Measurements from ENCODE around the gene RPL27A.

The RPL27A gene

GRCh38 chr11:8682303-8683114 is at the start of gene RPL27A, which contains the start of gene TRIM66:
Gene RPL27A, plus strand, starts transcription at chr11:8682792. Its CDS starts 22 bp downstream, at chr11:8682814.
Gene TRIM66, minus strand, starts transcription at chr11:8682665. Its CDS starts 10,391 bp downstream, at chr11:8672274.
- POLR2A ChIA-PET (ENCODE audit: low non-redundant PET): interaction anchor here (0.6 to 1.8 kb wide), 11 partner anchors 11 to 188 kb away, joined by 3 to 10 read pairs (median 4); partner anchors contain the start of gene STK33
- CTCF ChIA-PET: interaction anchor here (0.5 to 1.7 kb wide), 3 partner anchors 98 to 490 kb away, joined by 3 to 4 read pairs (median 3); no protein-coding TSS in a partner anchor
- peak; percentile 89 for DNase-seq (ENCODE audit: low spot score)
- peak within 1 kb of the TSS; percentile 90 for H3K27ac ChIP-seq
- no peak for TF ChIP-seq CTCF (conservative IDR thresholded peaks at IDR 0.05; ENCODE audit: low read depth)

GRCh38 chr11:8634498-8634897 is 48.1 kb upstream of the RPL27A start:
- no peak for TF ChIP-seq CTCF (conservative IDR thresholded peaks at IDR 0.05; ENCODE audit: low read depth)

GRCh38 chr11:8636127-8636526 is 46.5 kb upstream of the RPL27A start:
- no peak overlapping the region for H3K27ac ChIP-seq
- TF ChIP-seq CTCF (conservative IDR thresholded peaks at IDR 0.05; ENCODE audit: low read depth): no peak
- DNase-seq (ENCODE audit: low spot score): no peak
- POLR2A ChIA-PET (ENCODE audit: low non-redundant PET): no interaction called here
- CTCF ChIA-PET: interaction anchor here (1.1 kb wide), 1 partner anchor 9 kb away, joined by 6 read pairs; no protein-coding TSS in a partner anchor

More at GRCh38 chr11:8634498-8634897, 48.1 kb upstream of the RPL27A start:
- POLR2A ChIA-PET (ENCODE audit: low non-redundant PET): no interaction called here
- no peak for DNase-seq (ENCODE audit: low spot score)
- H3K27ac ChIP-seq: no peak overlapping the region
- CTCF ChIA-PET: no interaction called here

- POLR2A ChIA-PET (ENCODE audit: low non-redundant PET): no interaction called here
- CTCF ChIA-PET: interaction anchor here (1.0 to 1.1 kb wide), 2 partner anchors 11 to 17 kb away, joined by 3 read pairs; no protein-coding TSS in a partner anchor
- H3K27ac ChIP-seq: no peak overlapping the region
- no peak for DNase-seq (ENCODE audit: low spot score)
- TF ChIP-seq CTCF (conservative IDR thresholded peaks at IDR 0.05; ENCODE audit: low read depth): no peak
These were observed 44.3 kb upstream of the RPL27A start for GRCh38 chr11:8638300-8638699.

- TF ChIP-seq CTCF (conservative IDR thresholded peaks at IDR 0.05; ENCODE audit: low read depth): no peak
- POLR2A ChIA-PET (ENCODE audit: low non-redundant PET): interaction anchor here (0.6 kb wide), 1 partner anchor 11 kb away, joined by 3 read pairs; no protein-coding TSS in a partner anchor
These were observed 42.9 kb upstream of the RPL27A start for GRCh38 chr11:8639655-8640054.

GRCh38 chr11:8640267-8640906 is 42.2 kb upstream of the RPL27A start:
- POLR2A ChIA-PET (ENCODE audit: low non-redundant PET): no interaction called here
- no peak for TF ChIP-seq CTCF (conservative IDR thresholded peaks at IDR 0.05; ENCODE audit: low read depth)
- no peak for DNase-seq (ENCODE audit: low spot score)
- no peak overlapping the region for H3K27ac ChIP-seq
- CTCF ChIA-PET: interaction anchor here (1.2 kb wide), 1 partner anchor 271 kb away, joined by 3 read pairs; no protein-coding TSS in a partner anchor

More at GRCh38 chr11:8639655-8640054, 42.9 kb upstream of the RPL27A start:
- H3K27ac ChIP-seq: no peak overlapping the region
- DNase-seq (ENCODE audit: low spot score): no peak
- CTCF ChIA-PET: interaction anchor here (1.1 to 1.2 kb wide), 2 partner anchors 9 to 272 kb away, joined by 3 to 4 read pairs; no protein-coding TSS in a partner anchor
